Mesenchymal stem cell (in vitro differentiated cells and primary cell): Measurements from ENCODE around the gene KCNF1. TPM values are rescaled to one million over a fixed set of nuclear protein-coding genes. Genes with fewer than 3 reads are reported as not detected.

ENCODE experiments used
- DNase-seq: peaks from one replicate; pipeline ENCODE4 v3.0.0-alpha.2; 2013
- H2AFZ ChIP-seq: one replicate; pipeline ENCODE4 v1.6.1; 2013; ENCODE audit warnings: low read depth, mild to moderate bottlenecking, control low read depth, inconsistent platforms, low read length, moderate library complexity
- H2AK5ac ChIP-seq: 2 replicates; pipeline ENCODE4 v1.6.1; 2013; ENCODE audit warnings: low read length, moderate library complexity, mild to moderate bottlenecking, inconsistent platforms; ENCODE audit not compliant: severe bottlenecking
- H2BK120ac ChIP-seq: one replicate; pipeline ENCODE4 v1.6.1; 2013; ENCODE audit warnings: low read depth, mild to moderate bottlenecking, inconsistent platforms, low read length, moderate library complexity
- H2BK12ac ChIP-seq, 2 experiments: one replicate each; pipeline ENCODE4 v1.6.1; 2013; ENCODE audit warnings: inconsistent platforms in 2 of 2, low read length in 2 of 2, mild to moderate bottlenecking in 2 of 2, moderate library complexity in 2 of 2, control low read depth in 1 of 2
- H2BK15ac ChIP-seq: one replicate; pipeline ENCODE4 v1.6.1; 2013; ENCODE audit warnings: mild to moderate bottlenecking, low read depth, inconsistent platforms; ENCODE audit not compliant: poor library complexity, severe bottlenecking
- H2BK5ac ChIP-seq: 2 replicates; pipeline ENCODE4 v1.6.1; 2013; ENCODE audit warnings: low read depth, mild to moderate bottlenecking, low read length, control low read depth, inconsistent platforms; ENCODE audit not compliant: poor library complexity, severe bottlenecking
- H3K14ac ChIP-seq, 2 experiments: one replicate each; pipeline ENCODE4 v1.6.1; 2013; ENCODE audit warnings: inconsistent platforms in 2 of 2, low read length in 2 of 2, control low read depth in 1 of 2, mild to moderate bottlenecking in 1 of 2, moderate library complexity in 1 of 2
- H3K18ac ChIP-seq, 2 experiments: one replicate each; pipeline ENCODE4 v1.6.1; 2013; ENCODE audit warnings: inconsistent platforms in 2 of 2, low read length in 2 of 2, control low read depth in 1 of 2, low read depth in 1 of 2, mild to moderate bottlenecking in 1 of 2
- H3K23ac ChIP-seq, 2 experiments: one replicate each; pipeline ENCODE4 v1.6.1; 2013; ENCODE audit warnings: inconsistent platforms in 2 of 2, low read length in 2 of 2, mild to moderate bottlenecking in 2 of 2, moderate library complexity in 2 of 2, control low read depth in 1 of 2
- H3K27ac ChIP-seq: 2 replicates; pipeline ENCODE4 v1.5.1; 2013; ENCODE audit warnings: mild to moderate bottlenecking, moderate library complexity, low read length, control low read depth, inconsistent platforms; ENCODE audit not compliant: poor library complexity, severe bottlenecking
- H3K27me3 ChIP-seq, 2 experiments: 2 replicates each; pipeline versions ENCODE4 v1.6.1 to v1.7.0; 2013; ENCODE audit warnings: low read length in 2 of 2, mild to moderate bottlenecking in 2 of 2, moderate library complexity in 2 of 2, control low read depth in 1 of 2, inconsistent platforms in 1 of 2; ENCODE audit not compliant: control insufficient read depth in 1 of 2, insufficient read depth in 1 of 2
- H3K36me3 ChIP-seq, 2 experiments: 2 replicates each; pipeline versions ENCODE4 v1.6.1 to v1.7.0; 2013; ENCODE audit warnings: low read length in 2 of 2, control low read depth in 1 of 2, inconsistent platforms in 1 of 2, low read depth in 1 of 2, mild to moderate bottlenecking in 1 of 2; ENCODE audit not compliant: insufficient read depth in 2 of 2, control insufficient read depth in 1 of 2
- H3K4ac ChIP-seq, 2 experiments: one replicate each; pipeline ENCODE4 v1.6.1; 2013; ENCODE audit warnings: inconsistent platforms in 2 of 2, low read length in 2 of 2, mild to moderate bottlenecking in 2 of 2, moderate library complexity in 2 of 2, control low read depth in 1 of 2, low read depth in 1 of 2
- H3K4me1 ChIP-seq: 2 replicates; pipeline ENCODE4 v1.6.1; 2013; ENCODE audit warnings: low read depth, low read length, control low read depth; ENCODE audit not compliant: control insufficient read depth, insufficient read depth
- H3K4me2 ChIP-seq: 2 replicates; pipeline ENCODE4 v1.6.1; 2013; ENCODE audit warnings: low read length, mild to moderate bottlenecking, inconsistent platforms; ENCODE audit not compliant: poor library complexity, severe bottlenecking
- H3K4me3 ChIP-seq, 2 experiments: 2 replicates each; pipeline versions ENCODE4 v1.5.1 to v1.7.0; 2013; ENCODE audit warnings: low read length in 2 of 2, mild to moderate bottlenecking in 2 of 2, control low read depth in 1 of 2, low read depth in 1 of 2; ENCODE audit not compliant: insufficient read depth in 1 of 2
- H3K79me1 ChIP-seq: replicated peaks from 2 replicates; pipeline ENCODE4 v1.6.1; 2013; ENCODE audit warnings: mild to moderate bottlenecking, control low read depth, low read length, inconsistent platforms; ENCODE audit not compliant: poor library complexity, severe bottlenecking
- H3K9ac ChIP-seq: 2 replicates; pipeline ENCODE4 v1.7.0; 2013; ENCODE audit warnings: mild to moderate bottlenecking, low read length, moderate library complexity
- H3K9me3 ChIP-seq: 2 replicates; pipeline ENCODE4 v1.7.0; 2013; ENCODE audit warnings: mild to moderate bottlenecking, low read length; ENCODE audit not compliant: control insufficient read depth
- H4K8ac ChIP-seq: one replicate; pipeline ENCODE4 v1.6.1; 2013; ENCODE audit warnings: inconsistent platforms, mild to moderate bottlenecking, low read length, moderate library complexity
- H4K91ac ChIP-seq: one replicate; pipeline ENCODE4 v1.6.1; 2013; ENCODE audit warnings: mild to moderate bottlenecking, low read length, inconsistent platforms
- WGBS: methylation state at CpG from one replicate; pipeline ENCODE4 v1.1.7; 2013; ENCODE audit warnings: mixed read lengths; 5-methylcytosine and 5-hydroxymethylcytosine counted together
- small RNA-seq: library from polyadenylated mRNA; stranded (forward); fragments of <200 nt; extraction: miRNeasy Mini kit (QIAGEN cat#:217004); gene quantifications from one replicate; pipeline ENCODE3, GENCODE V24; 2013; ENCODE audit warnings: low read depth

The KCNF1 gene

DNA sequence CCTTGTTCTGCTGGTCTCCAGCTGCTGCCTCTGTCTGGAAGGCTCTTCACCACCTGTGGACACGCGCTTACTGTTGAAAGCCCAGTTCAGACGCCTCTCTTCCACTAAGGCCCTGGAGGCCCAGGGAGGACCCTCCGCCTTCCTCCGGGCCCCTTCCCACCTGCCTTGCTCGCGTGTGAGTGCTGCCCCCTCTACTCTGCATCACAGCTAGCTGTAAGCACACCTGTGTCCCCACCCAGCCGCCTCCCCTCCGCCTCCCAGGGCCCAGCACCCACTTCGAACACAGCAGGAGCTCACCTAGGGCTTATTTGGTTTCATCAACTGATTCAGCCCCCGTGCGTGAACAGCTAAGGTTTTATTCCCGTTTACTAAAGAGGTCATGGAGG lies 49.7 kb downstream of the KCNF1 start:
- H3K27ac ChIP-seq = no peak overlapping the region
- peak overlapping the region; percentile 27 for H2BK120ac ChIP-seq
- no peak for DNase-seq
- H4K8ac ChIP-seq = no peak overlapping the region
- H3K14ac ChIP-seq = no peak overlapping the region
- H2AK5ac ChIP-seq = no peak overlapping the region
- no peak overlapping the region for H3K9ac ChIP-seq
- peak overlapping the region in 1 of 2 experiments; percentile 75 for H3K4ac ChIP-seq
- H2BK12ac ChIP-seq = peak overlapping the region in 1 of 2 experiments; percentile 3
- no peak overlapping the region for H2AFZ ChIP-seq
- no peaks in the 10 kb centered on the region for H3K9me3 ChIP-seq
- H3K79me1 ChIP-seq = no peaks in the 10 kb centered on the region
- no peaks in the 10 kb centered on the region for H3K36me3 ChIP-seq
- peak overlapping the region; percentile 69 for H4K91ac ChIP-seq
- no peak overlapping the region for H3K4me2 ChIP-seq
- no peak overlapping the region for H3K23ac ChIP-seq
- no peaks in the 10 kb centered on the region for H3K4me1 ChIP-seq
- H3K18ac ChIP-seq = no peak overlapping the region
- peaks cover 19 to 37% of the 10 kb centered on the region in 2 experiments for H3K27me3 ChIP-seq
- no peak overlapping the region for H3K4me3 ChIP-seq
- WGBS = 94% methylated on average over 13 of the region's 13 CpGs
- no peak overlapping the region for H2BK5ac ChIP-seq
- no peak overlapping the region for H2BK15ac ChIP-seq

DNA sequence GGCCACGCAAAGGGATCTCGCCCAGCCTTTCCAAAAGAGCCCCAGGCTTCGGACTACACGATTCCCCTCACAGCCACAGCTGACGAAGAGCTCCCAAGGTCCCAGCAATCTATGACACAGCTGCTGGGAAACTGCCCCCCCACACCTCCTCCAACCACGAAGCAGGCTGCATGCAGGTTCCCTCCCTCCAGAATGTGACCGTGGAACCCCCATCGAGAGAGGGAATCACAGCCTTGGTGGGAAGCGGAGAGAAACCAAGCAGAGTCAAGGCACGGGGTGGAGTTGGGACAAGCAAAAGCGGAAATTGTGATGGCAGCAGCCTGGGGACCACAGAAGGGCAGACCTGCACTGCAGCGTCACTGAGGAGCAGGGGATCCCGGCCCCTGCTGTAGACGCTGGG lies 50.3 kb downstream of the KCNF1 start:
- Histone ChIP-seq H3K9me3 (no peaks in the 10 kb centered on the region), H2AK5ac (no peak overlapping the region), H3K4me2 (no peak overlapping the region), H3K9ac (no peak overlapping the region), H3K4ac (peak overlapping the region; percentile 29 to 75), H3K18ac (peak overlapping the region; percentile 41 to 89), H2BK5ac (no peak overlapping the region), H3K36me3 (no peaks in the 10 kb centered on the region), H3K27ac (no peak overlapping the region), H4K8ac (peak overlapping the region; percentile 64), H2BK12ac (peak overlapping the region; percentile 75 to 85), H3K27me3 (peaks cover 22 to 42% of the 10 kb centered on the region in 2 experiments), H3K4me1 (no peaks in the 10 kb centered on the region), H3K4me3 (no peak overlapping the region), H2AFZ (no peak overlapping the region), H3K23ac (no peak overlapping the region), H2BK120ac (peak overlapping the region; percentile 27), H3K14ac (peak overlapping the region in 1 of 2 experiments; percentile 45), H3K79me1 (no peaks in the 10 kb centered on the region), H4K91ac (peak overlapping the region; percentile 94), H2BK15ac (peak overlapping the region; percentile 73)
- no peak for DNase-seq
- WGBS = 94% methylated on average over 14 of the region's 14 CpGs

DNA sequence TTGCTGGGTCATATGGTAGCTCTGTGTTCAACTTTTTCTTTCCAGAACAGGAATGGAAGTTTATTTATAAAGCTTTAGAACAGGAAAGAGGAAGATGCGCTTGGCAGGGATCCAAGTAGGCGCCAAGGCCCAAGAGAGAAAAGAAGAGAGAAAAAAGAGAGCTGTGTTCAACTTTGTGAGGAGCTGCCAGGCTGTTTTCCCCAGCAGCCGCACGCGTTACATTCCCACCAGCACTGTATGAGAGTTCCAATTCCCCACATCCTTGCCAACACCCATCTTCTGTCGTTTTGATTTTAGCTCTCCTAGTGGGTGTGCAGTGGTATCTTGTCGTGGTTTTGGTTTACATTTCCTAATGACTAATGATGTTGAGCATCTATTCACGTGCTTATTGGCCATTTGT lies 51.4 kb downstream of the KCNF1 start:
- Histone ChIP-seq H3K23ac (no peak overlapping the region), H3K4ac (no peak overlapping the region), H3K9me3 (no peaks in the 10 kb centered on the region), H4K8ac (no peak overlapping the region), H3K4me2 (no peak overlapping the region), H2BK12ac (no peak overlapping the region), H3K14ac (no peak overlapping the region), H2AFZ (no peak overlapping the region), H2BK120ac (no peak overlapping the region), H2BK15ac (no peak overlapping the region), H3K4me1 (no peaks in the 10 kb centered on the region), H3K9ac (no peak overlapping the region), H3K27me3 (peaks cover 22 to 46% of the 10 kb centered on the region in 2 experiments), H3K79me1 (no peaks in the 10 kb centered on the region), H2BK5ac (no peak overlapping the region), H3K4me3 (no peak overlapping the region), H3K18ac (no peak overlapping the region), H4K91ac (no peak overlapping the region), H3K36me3 (no peaks in the 10 kb centered on the region), H2AK5ac (no peak overlapping the region), H3K27ac (no peak overlapping the region)
- 35% methylated on average over 2 of the region's 8 CpGs for WGBS
- DNase-seq = peak; percentile 87

Small RNAs within 50 kb of the gene (small RNA-seq; reads per million reads assigned to genes)
- not detected for gene AC079587.1
